GM06990 (cell line): Measurements from ENCODE around the gene DISC1.

Source experiments
- DNase-seq: peaks from one replicate; pipeline ENCODE4 v3.0.0-alpha.2; 2011; ENCODE audit not compliant: insufficient read length; ENCODE audit errors: extremely low read depth
- H3K27me3 ChIP-seq: replicated peaks from 2 replicates; pipeline ENCODE4 v1.6.0; 2011; ENCODE audit warnings: low read length; ENCODE audit not compliant: control insufficient read depth, insufficient read depth
- H3K36me3 ChIP-seq: 2 replicates; pipeline ENCODE4 v1.5.1; 2011; ENCODE audit warnings: low read length; ENCODE audit not compliant: control insufficient read depth, insufficient read depth
- H3K4me3 ChIP-seq: replicated peaks from 2 replicates; pipeline ENCODE4 v1.5.1; 2011; ENCODE audit warnings: low read depth, mild to moderate bottlenecking, control low read depth, low read length
- TF ChIP-seq, protein P1 (sequence below): IDR thresholded peaks from 2 replicates; pipeline ENCODE4 v1.5.1; 2011; ENCODE audit warnings: low read length, control low read depth, mild to moderate bottlenecking, inconsistent platforms; ENCODE audit not compliant: insufficient read depth, poor library complexity, severe bottlenecking

The DISC1 gene

DNA sequence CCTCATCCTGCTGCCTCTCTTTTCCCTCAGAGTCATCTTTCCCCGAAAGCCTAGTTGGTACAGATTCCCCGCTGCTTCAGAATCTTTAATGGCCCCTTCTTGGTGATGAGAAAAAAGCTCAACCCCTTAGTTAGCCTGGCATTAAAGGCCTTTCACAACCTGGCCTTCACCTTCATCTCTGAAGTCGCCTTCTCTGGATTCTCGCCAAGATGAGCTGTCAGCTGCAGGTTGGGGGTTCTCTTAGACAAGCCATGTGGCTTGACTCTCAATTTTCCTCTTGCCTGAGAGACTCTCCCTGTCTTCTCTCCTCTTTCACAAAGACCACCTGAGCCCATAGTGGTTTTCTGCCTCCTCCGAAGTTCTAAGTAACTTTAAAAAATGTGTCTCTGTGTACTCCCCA, 15.5 kb upstream of the DISC1 start:
- no peaks in the 10 kb centered on the region for H3K36me3 ChIP-seq
- no peak for DNase-seq

GRCh38 chr1:231611851-231612250, 14.7 kb upstream of the DISC1 start:
- H3K27me3 ChIP-seq, result no peaks in the 10 kb centered on the region
- TF ChIP-seq, protein P1, sequence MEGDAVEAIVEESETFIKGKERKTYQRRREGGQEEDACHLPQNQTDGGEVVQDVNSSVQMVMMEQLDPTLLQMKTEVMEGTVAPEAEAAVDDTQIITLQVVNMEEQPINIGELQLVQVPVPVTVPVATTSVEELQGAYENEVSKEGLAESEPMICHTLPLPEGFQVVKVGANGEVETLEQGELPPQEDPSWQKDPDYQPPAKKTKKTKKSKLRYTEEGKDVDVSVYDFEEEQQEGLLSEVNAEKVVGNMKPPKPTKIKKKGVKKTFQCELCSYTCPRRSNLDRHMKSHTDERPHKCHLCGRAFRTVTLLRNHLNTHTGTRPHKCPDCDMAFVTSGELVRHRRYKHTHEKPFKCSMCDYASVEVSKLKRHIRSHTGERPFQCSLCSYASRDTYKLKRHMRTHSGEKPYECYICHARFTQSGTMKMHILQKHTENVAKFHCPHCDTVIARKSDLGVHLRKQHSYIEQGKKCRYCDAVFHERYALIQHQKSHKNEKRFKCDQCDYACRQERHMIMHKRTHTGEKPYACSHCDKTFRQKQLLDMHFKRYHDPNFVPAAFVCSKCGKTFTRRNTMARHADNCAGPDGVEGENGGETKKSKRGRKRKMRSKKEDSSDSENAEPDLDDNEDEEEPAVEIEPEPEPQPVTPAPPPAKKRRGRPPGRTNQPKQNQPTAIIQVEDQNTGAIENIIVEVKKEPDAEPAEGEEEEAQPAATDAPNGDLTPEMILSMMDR, result no peak
- no peaks in the 10 kb centered on the region for H3K36me3 ChIP-seq
- no peak overlapping the region for H3K4me3 ChIP-seq
- DNase-seq, result no peak

More for the DNA sequence above, 15.5 kb upstream of the DISC1 start:
- TF ChIP-seq, protein P1, result no peak
- Histone ChIP-seq H3K27me3 (no peaks in the 10 kb centered on the region), H3K4me3 (no peak overlapping the region)

GRCh38 chr1:231612393-231613089, 14.0 kb upstream of the DISC1 start:
- H3K4me3 ChIP-seq, result no peak overlapping the region
- no peaks in the 10 kb centered on the region for H3K27me3 ChIP-seq
- TF ChIP-seq, protein P1, result no peak
- no peaks in the 10 kb centered on the region for H3K36me3 ChIP-seq
- peak; percentile 53 for DNase-seq

DNA sequence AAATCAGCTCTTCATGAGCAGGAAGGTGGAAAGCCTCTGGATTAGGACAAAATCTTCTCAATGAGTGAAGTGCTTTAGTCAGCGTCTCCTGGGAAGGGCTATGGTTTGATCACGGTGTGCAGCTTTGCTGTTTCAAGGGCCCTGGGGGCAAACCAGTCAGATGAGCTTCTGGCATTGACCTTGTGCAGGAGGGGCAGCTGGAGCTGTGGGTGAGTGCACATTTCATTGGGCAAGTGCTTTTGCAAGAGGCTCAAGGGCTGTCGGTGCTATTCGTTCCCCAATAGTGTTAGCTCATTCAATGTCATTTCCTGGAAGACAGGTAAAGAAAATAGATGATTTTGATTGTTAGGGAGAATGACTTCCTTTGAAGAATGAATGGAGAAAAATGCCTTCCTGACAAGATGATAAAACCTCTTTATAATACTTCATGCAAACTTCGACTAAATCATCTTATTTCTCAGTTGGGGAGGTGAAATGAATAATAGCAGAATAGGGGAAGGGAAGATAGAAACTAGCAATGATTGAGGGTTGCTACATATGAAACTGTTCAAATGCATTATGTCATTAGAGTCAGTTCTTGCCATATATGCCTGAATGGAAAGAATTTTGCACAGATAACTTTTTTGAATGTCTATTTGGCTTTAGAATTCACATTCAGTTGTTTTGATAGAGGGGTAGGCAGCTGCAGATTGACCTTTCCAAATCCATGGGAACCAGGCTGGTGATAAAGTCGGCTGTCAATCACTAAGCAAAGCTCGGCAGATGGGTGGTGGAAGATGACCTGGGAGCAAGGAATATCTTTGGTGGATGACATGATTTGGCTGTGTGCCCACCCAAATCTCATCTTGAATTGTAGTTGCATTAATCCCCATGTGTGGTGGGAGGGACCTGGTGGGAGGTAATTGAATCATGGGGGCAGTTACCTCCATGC, 12.9 kb upstream of the DISC1 start:
- Histone ChIP-seq H3K4me3 (no peak overlapping the region), H3K36me3 (no peaks in the 10 kb centered on the region), H3K27me3 (no peaks in the 10 kb centered on the region)
- no peak for DNase-seq
- TF ChIP-seq, protein P1, result no peak

- H3K27me3 ChIP-seq, result no peaks in the 10 kb centered on the region; the same call in 1 of the 2 replicates
- no peak overlapping the region for H3K4me3 ChIP-seq
- no peaks in the 10 kb centered on the region for H3K36me3 ChIP-seq
- TF ChIP-seq, protein P1, result no peak
- no peak for DNase-seq
Measured at GRCh38 chr1:231616667-231617066, 9.9 kb upstream of the DISC1 start.
